Neural progenitor cell (in vitro differentiated cells): Measurements from ENCODE around the gene LARGE1. TPM values are rescaled to one million over a fixed set of nuclear protein-coding genes. Genes with fewer than 3 reads are reported as not detected.

ENCODE experiments used
- DNase-seq: peaks from one replicate; pipeline ENCODE4 v3.0.0-alpha.2; 2016; ENCODE audit warnings: low spot score
- H2AFZ ChIP-seq: fragments of 200-600 bp; sonication (generic); replicated peaks from 2 replicates; pipeline ENCODE4 v1.6.1; 2016; ENCODE audit warnings: antibody characterized with exemption
- H3F3A ChIP-seq: fragments of 200-600 bp; sonication (generic); 2 replicates; pipeline ENCODE4 v1.6.1; 2016; ENCODE audit warnings: antibody characterized with exemption, low read depth
- H3K27ac ChIP-seq: fragments of 200-600 bp; sonication (generic); 2 replicates; pipeline ENCODE4 v1.5.1; 2016; ENCODE audit warnings: mild to moderate bottlenecking
- H3K27me3 ChIP-seq: fragments of 200-600 bp; sonication (generic); 2 replicates; pipeline ENCODE4 v1.6.1; 2016; ENCODE audit warnings: mild to moderate bottlenecking, moderate library complexity
- H3K36me3 ChIP-seq: fragments of 200-600 bp; sonication (generic); 2 replicates; pipeline ENCODE4 v1.5.1; 2016
- H3K4me1 ChIP-seq: fragments of 200-600 bp; sonication (generic); 2 replicates; pipeline ENCODE4 v1.6.1; 2016; ENCODE audit warnings: mixed run types
- H3K4me2 ChIP-seq: fragments of 200-600 bp; sonication (generic); 2 replicates; pipeline ENCODE4 v1.6.1; 2016
- H3K4me3 ChIP-seq: fragments of 200-600 bp; sonication (generic); 2 replicates; pipeline ENCODE4 v1.5.1; 2016
- H3K79me2 ChIP-seq: fragments of 200-600 bp; sonication (generic); 2 replicates; pipeline ENCODE4 v1.6.1; 2016; ENCODE audit warnings: low read depth
- H3K9ac ChIP-seq: fragments of 200-600 bp; sonication (generic); 2 replicates; pipeline ENCODE4 v1.6.1; 2016
- H3K9me3 ChIP-seq: fragments of 200-600 bp; sonication (generic); 2 replicates; pipeline ENCODE4 v1.5.1; 2016; ENCODE audit warnings: low read depth
- H4K20me1 ChIP-seq: fragments of 200-600 bp; sonication (generic); 2 replicates; pipeline ENCODE4 v1.6.1; 2016; ENCODE audit warnings: low read depth
- H3K27ac Mint-ChIP-seq: 3 replicates; pipeline ENCODE4 v1.8.0; 2021; ENCODE audit warnings: mixed read lengths
- H3K27me3 Mint-ChIP-seq: 2 replicates; pipeline ENCODE4 v1.8.0; 2022; ENCODE audit warnings: low read depth, mild to moderate bottlenecking, inconsistent platforms, moderate library complexity, mixed read lengths; ENCODE audit not compliant: insufficient read depth
- H3K36me3 Mint-ChIP-seq: 3 replicates; pipeline ENCODE4 v1.8.0; 2021; ENCODE audit warnings: mixed read lengths
- H3K4me1 Mint-ChIP-seq: 3 replicates; pipeline ENCODE4 v1.8.0; 2021; ENCODE audit warnings: mixed read lengths
- H3K4me3 Mint-ChIP-seq: 3 replicates; pipeline ENCODE4 v1.8.0; 2021; ENCODE audit warnings: mild to moderate bottlenecking, moderate library complexity, mixed read lengths
- H3K9me3 Mint-ChIP-seq: 3 replicates; pipeline ENCODE4 v1.8.0; 2020; ENCODE audit warnings: mixed read lengths
- EZH2 ChIP-seq: fragments of 200-600 bp; sonication (generic); IDR thresholded peaks from 2 replicates; pipeline ENCODE4 v1.6.1; 2017; ENCODE audit warnings: antibody characterized with exemption, mild to moderate bottlenecking, moderate library complexity
- EZH2phosphoT487 ChIP-seq: fragments of 200-600 bp; sonication (generic); IDR thresholded peaks from 2 replicates; pipeline ENCODE4 v1.6.1; 2017; ENCODE audit warnings: antibody characterized with exemption
- total RNA-seq: library from RNA; depleted of rRNA; stranded (reverse); fragments of >200 nt; gene quantifications from 2 replicates; pipeline ENCODE4 v1.2.3, GENCODE V29; 2015; ENCODE audit warnings: low replicate concordance
- TF ChIP-seq, protein P1 (sequence below): fragments of 200-600 bp; sonication (generic); IDR thresholded peaks from 2 replicates; pipeline ENCODE4 v1.5.1; 2017; ENCODE audit warnings: antibody characterized with exemption, mild to moderate bottlenecking

LARGE1 gene
- total RNA-seq, 1 donor from 2014 or later, result 24.9 TPM

DNA sequence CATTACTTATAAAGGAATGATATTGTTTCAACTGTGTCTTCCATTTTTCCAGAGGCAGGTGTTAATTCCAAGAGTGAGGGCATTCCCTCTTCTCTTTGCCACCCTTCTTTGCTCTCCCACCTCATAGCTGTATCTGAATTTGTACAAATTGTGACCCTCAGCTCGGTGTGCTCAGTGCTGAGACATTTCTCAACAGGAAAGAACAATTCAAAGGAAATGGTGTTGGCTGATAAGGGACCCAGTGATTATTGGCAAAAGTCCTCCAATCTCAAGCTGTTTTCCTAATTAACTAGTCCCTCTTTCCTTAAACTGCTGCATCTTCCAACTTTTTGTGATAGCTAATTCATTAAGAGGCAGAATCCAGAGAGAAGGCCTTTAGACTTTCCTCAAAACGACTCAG lies 453.2 kb downstream of the LARGE1 start:
- H3K4me2 ChIP-seq, result no peak overlapping the region
- H3K9ac ChIP-seq, result no peak overlapping the region
- H3F3A ChIP-seq, result peaks cover 2% of the 10 kb centered on the region
- H3K79me2 ChIP-seq, result no peaks in the 10 kb centered on the region
- no peak overlapping the region for H3K27ac ChIP-seq
- H3K9me3 Mint-ChIP-seq, result peaks cover 4% of the 10 kb centered on the region
- H3K9me3 ChIP-seq, result peaks cover 8% of the 10 kb centered on the region
- H2AFZ ChIP-seq, result no peak overlapping the region
- DNase-seq, result no peak
- H3K27me3 ChIP-seq, result no peaks in the 10 kb centered on the region
- H3K4me1 Mint-ChIP-seq, result peaks cover 1% of the 10 kb centered on the region
- H3K36me3 Mint-ChIP-seq, result peaks cover 2% of the 10 kb centered on the region
- no peak overlapping the region for H3K4me3 ChIP-seq
- no peak overlapping the region for H3K4me3 Mint-ChIP-seq
- H4K20me1 ChIP-seq, result no peaks in the 10 kb centered on the region
- H3K36me3 ChIP-seq, result no peaks in the 10 kb centered on the region
- no peak for TF ChIP-seq EZH2phosphoT487
- TF ChIP-seq, protein P1, sequence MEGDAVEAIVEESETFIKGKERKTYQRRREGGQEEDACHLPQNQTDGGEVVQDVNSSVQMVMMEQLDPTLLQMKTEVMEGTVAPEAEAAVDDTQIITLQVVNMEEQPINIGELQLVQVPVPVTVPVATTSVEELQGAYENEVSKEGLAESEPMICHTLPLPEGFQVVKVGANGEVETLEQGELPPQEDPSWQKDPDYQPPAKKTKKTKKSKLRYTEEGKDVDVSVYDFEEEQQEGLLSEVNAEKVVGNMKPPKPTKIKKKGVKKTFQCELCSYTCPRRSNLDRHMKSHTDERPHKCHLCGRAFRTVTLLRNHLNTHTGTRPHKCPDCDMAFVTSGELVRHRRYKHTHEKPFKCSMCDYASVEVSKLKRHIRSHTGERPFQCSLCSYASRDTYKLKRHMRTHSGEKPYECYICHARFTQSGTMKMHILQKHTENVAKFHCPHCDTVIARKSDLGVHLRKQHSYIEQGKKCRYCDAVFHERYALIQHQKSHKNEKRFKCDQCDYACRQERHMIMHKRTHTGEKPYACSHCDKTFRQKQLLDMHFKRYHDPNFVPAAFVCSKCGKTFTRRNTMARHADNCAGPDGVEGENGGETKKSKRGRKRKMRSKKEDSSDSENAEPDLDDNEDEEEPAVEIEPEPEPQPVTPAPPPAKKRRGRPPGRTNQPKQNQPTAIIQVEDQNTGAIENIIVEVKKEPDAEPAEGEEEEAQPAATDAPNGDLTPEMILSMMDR, result no peak
- no peak for TF ChIP-seq EZH2
- no peak overlapping the region for H3K27ac Mint-ChIP-seq
- peaks cover 4% of the 10 kb centered on the region for H3K27me3 Mint-ChIP-seq
- peaks cover 4% of the 10 kb centered on the region for H3K4me1 ChIP-seq

DNA sequence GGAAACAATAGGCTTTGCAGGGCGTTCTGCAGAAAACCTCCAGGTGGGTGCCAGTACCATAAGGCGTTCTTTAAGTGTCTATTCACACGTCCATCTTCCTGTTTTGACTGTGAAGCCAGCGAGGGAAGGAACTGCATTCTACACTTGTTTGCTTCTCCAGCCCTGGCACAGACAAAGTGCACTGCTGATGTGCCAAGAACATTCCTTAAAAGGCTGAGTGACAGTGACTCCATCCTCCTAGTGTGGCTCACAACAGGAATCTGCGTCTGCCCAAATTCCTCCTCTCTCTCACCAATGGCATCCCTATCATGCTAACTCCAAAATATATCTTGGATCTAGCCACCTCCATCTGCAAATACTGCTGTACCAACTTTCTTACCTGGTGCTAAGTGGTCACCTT lies 454.7 kb downstream of the LARGE1 start:
- Histone ChIP-seq H3K9ac (no peak overlapping the region), H3K27me3 (no peaks in the 10 kb centered on the region), H3F3A (no peaks in the 10 kb centered on the region), H3K4me1 (no peaks in the 10 kb centered on the region), H3K27ac (no peak overlapping the region), H3K9me3 (peaks cover 12% of the 10 kb centered on the region), H3K36me3 (peaks cover 3% of the 10 kb centered on the region), H3K4me3 (no peak overlapping the region), H2AFZ (no peak overlapping the region), H3K4me2 (no peak overlapping the region), H3K79me2 (no peaks in the 10 kb centered on the region), H4K20me1 (no peaks in the 10 kb centered on the region)
- peaks cover 3% of the 10 kb centered on the region for H3K36me3 Mint-ChIP-seq
- no peak for DNase-seq
- H3K4me1 Mint-ChIP-seq, result no peaks in the 10 kb centered on the region
- peaks cover 13% of the 10 kb centered on the region for H3K9me3 Mint-ChIP-seq
- H3K27ac Mint-ChIP-seq, result no peak overlapping the region
- TF ChIP-seq EZH2 (no peak), EZH2phosphoT487 (no peak)
- TF ChIP-seq, protein P1, result no peak
- H3K27me3 Mint-ChIP-seq, result peaks cover 4% of the 10 kb centered on the region
- no peak overlapping the region for H3K4me3 Mint-ChIP-seq

DNA sequence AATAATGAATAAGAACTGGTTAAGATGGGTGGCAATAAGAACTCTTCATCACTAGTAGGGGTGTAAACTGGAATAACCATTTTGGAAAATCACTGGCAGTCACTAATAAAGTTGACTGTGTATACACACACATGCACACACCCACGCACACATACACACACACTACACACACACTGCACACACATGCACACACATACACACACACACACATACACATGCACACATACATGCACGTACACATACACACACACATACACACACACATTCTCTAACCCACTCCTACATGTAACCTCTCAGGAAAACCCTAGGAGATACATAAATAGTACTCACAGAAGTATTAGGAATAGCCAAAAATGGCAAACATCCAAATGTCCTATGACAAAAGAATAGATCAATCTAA lies 455.6 kb downstream of the LARGE1 start:
- no peaks in the 10 kb centered on the region for H3K27me3 ChIP-seq
- Mint-ChIP-seq H3K36me3 (peaks cover 3% of the 10 kb centered on the region), H3K9me3 (peaks cover 13% of the 10 kb centered on the region), H3K27ac (no peak overlapping the region), H3K4me3 (no peak overlapping the region), H3K4me1 (no peaks in the 10 kb centered on the region), H3K27me3 (peaks cover 4% of the 10 kb centered on the region)
- H3K4me3 ChIP-seq, result no peak overlapping the region
- no peak for DNase-seq
- no peaks in the 10 kb centered on the region for H3K4me1 ChIP-seq
- no peak overlapping the region for H3K9ac ChIP-seq
- no peaks in the 10 kb centered on the region for H4K20me1 ChIP-seq
- H3K36me3 ChIP-seq, result peaks cover 3% of the 10 kb centered on the region
- H2AFZ ChIP-seq, result no peak overlapping the region
- H3K27ac ChIP-seq, result no peak overlapping the region
- H3K4me2 ChIP-seq, result no peak overlapping the region
- no peaks in the 10 kb centered on the region for H3F3A ChIP-seq
- no peaks in the 10 kb centered on the region for H3K79me2 ChIP-seq
- peaks cover 12% of the 10 kb centered on the region for H3K9me3 ChIP-seq
- no peak for TF ChIP-seq EZH2
- TF ChIP-seq, protein P1, result no peak
- TF ChIP-seq EZH2phosphoT487, result no peak
